Lower leg skin (tissue), 3 donors: ENCODE measurements around the gene RAD51B.

ENCODE experiments used
- CTCF ChIP-seq, 3 donors: fragments of 450-650 bp; IDR thresholded peaks; one replicate each; pipeline ENCODE4 v1.5.1; 2016; ENCODE audit warnings: antibody characterized with exemption in 3 of 3, mild to moderate bottlenecking in 3 of 3, moderate library complexity in 2 of 3
- POLR2A ChIP-seq, 2 donors: fragments of 450-650 bp; IDR thresholded peaks; one replicate each; pipeline ENCODE4 v1.6.1; 2016 to 2017; ENCODE audit warnings: antibody characterized with exemption in 2 of 2, mild to moderate bottlenecking in 1 of 2, moderate library complexity in 1 of 2

DNA sequence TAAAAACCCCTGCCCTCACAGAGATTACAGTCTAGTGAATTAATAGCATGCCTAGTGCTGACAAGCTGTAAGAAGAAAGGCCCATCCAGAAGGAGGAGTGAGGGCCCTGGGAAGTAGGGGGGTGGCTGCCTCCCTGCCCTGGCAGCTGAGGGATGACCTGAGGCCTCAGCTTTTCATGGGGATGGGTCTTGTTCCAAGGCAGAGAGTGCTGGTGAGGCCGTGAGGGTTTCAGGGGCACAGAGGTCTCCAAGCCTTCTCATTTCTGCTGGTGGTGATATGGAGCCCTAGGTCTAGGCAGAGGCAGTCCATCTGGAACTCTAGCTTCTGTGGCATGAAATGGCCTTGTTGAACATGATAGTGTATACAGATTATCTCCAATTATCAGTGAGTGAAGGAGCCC, 858.9 kb downstream of the RAD51B start:
- TF ChIP-seq CTCF (IDR thresholded peaks at IDR 0.05) (no peak), POLR2A (IDR thresholded peaks at IDR 0.05) (no peak)
